Measurements from ENCODE around the gene KCNK10. TPM values are rescaled to one million over a fixed set of nuclear protein-coding genes. Genes with fewer than 3 reads are reported as not detected.

The KCNK10 gene
- total RNA-seq, 1 donor from 2014 or later = 11.5 TPM

GRCh38 chr14:88258021-88258420 is 65.0 kb downstream of the KCNK10 start:
- Mint-ChIP-seq H3K4me3 (no peak overlapping the region), H3K27me3 (ENCODE audit: low read depth) (no peaks in the 10 kb centered on the region), H3K4me1 (peaks cover under 1% of the 10 kb centered on the region), H3K36me3 (ENCODE audit: low read depth) (peaks cover 6% of the 10 kb centered on the region), H3K9me3 (peaks cover under 1% of the 10 kb centered on the region), H3K27ac (ENCODE audit: unreplicated experiment) (no peak overlapping the region)
- TF ChIP-seq, protein P1, sequence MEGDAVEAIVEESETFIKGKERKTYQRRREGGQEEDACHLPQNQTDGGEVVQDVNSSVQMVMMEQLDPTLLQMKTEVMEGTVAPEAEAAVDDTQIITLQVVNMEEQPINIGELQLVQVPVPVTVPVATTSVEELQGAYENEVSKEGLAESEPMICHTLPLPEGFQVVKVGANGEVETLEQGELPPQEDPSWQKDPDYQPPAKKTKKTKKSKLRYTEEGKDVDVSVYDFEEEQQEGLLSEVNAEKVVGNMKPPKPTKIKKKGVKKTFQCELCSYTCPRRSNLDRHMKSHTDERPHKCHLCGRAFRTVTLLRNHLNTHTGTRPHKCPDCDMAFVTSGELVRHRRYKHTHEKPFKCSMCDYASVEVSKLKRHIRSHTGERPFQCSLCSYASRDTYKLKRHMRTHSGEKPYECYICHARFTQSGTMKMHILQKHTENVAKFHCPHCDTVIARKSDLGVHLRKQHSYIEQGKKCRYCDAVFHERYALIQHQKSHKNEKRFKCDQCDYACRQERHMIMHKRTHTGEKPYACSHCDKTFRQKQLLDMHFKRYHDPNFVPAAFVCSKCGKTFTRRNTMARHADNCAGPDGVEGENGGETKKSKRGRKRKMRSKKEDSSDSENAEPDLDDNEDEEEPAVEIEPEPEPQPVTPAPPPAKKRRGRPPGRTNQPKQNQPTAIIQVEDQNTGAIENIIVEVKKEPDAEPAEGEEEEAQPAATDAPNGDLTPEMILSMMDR (conservative IDR thresholded peaks at IDR 0.05) = no peak
- DNase-seq (ENCODE audit: low read depth, low spot score) = no peak

- Mint-ChIP-seq H3K27me3 (ENCODE audit: low read depth) (no peaks in the 10 kb centered on the region), H3K4me3 (no peak overlapping the region), H3K9me3 (peaks cover 2% of the 10 kb centered on the region), H3K27ac (ENCODE audit: unreplicated experiment) (no peak overlapping the region), H3K36me3 (ENCODE audit: low read depth) (peaks cover 2% of the 10 kb centered on the region), H3K4me1 (peaks cover 8% of the 10 kb centered on the region)
- TF ChIP-seq, protein P1 (conservative IDR thresholded peaks at IDR 0.05) = no peak
- no peak for DNase-seq (ENCODE audit: low read depth, low spot score)
Measured at GRCh38 chr14:88256997-88257950, 65.8 kb downstream of the KCNK10 start.

DNA sequence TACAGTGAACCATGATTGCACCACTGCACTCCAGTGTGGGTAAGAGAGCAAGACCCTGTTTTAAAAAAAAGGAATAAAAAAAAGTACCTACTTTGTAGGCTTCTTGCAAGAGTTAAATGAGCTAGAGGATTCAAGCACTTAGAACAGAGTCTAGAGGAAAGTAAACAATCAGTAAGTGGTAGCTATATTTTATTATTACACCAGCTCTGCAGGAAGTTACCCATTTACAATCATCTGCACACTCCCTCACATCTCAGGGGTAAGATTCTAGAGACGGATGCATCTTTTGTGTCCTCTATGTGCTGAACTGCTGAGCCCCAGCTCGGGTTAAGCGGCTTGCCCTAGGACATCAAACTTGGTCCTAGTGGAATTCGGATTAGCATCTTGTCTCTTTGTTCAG is 67.3 kb downstream of the KCNK10 start:
- TF ChIP-seq, protein P1 (conservative IDR thresholded peaks at IDR 0.05) = no peak
- peaks cover 2% of the 10 kb centered on the region for H3K9me3 Mint-ChIP-seq
- no peaks in the 10 kb centered on the region for H3K27me3 Mint-ChIP-seq (ENCODE audit: low read depth)
- DNase-seq (ENCODE audit: low read depth, low spot score) = no peak
- H3K36me3 Mint-ChIP-seq (ENCODE audit: low read depth) = peaks cover 2% of the 10 kb centered on the region
- H3K27ac Mint-ChIP-seq (ENCODE audit: unreplicated experiment) = no peak overlapping the region
- peaks cover 9% of the 10 kb centered on the region for H3K4me1 Mint-ChIP-seq
- H3K4me3 Mint-ChIP-seq = no peak overlapping the region

DNA sequence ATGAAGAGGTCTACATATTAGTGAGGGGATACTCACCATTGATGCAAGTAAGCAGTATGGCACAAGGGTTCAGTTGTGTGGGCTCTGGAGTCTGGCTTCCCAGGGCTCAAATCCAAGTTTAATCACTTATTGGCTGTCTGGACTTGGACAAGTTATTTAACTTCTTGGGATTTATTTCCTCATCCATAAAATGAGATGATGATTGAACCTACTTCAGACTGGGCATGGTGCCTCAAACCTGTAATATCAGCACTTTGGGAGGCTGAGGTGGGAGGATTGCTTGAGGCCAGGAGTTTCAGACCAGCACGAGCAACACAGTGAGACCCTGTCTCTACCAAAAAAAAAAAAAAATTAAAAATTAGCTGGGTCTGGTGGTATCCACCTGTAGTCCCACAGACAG is 67.9 kb downstream of the KCNK10 start:
- Mint-ChIP-seq H3K36me3 (ENCODE audit: low read depth) (peaks cover 1% of the 10 kb centered on the region), H3K27me3 (ENCODE audit: low read depth) (no peaks in the 10 kb centered on the region), H3K27ac (ENCODE audit: unreplicated experiment) (no peak overlapping the region), H3K4me1 (peaks cover 12% of the 10 kb centered on the region), H3K4me3 (no peak overlapping the region), H3K9me3 (peaks cover 2% of the 10 kb centered on the region)
- TF ChIP-seq, protein P1 (conservative IDR thresholded peaks at IDR 0.05) = no peak
- no peak for DNase-seq (ENCODE audit: low read depth, low spot score)

DNA sequence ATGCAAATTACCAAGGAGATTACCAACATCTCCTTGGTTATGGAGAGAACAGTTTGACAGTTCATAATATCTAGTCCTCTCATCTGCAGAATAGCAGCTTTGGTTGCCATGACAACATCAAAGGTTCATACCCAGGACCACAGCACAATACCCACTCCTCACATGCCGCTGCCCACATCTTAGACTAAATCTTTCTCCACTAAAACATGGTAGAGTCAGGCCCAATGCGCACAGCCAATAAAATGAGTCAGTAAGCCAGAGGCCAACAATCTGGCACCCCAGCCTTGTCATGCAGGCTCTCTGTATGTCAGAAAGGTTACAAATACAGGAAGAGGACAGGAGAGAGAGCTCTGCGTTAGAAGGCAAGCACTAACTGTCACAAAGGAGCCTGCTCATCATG is 70.6 kb downstream of the KCNK10 start:
- no peak overlapping the region for H3K4me3 Mint-ChIP-seq
- H3K27ac Mint-ChIP-seq (ENCODE audit: unreplicated experiment) = no peak overlapping the region
- H3K27me3 Mint-ChIP-seq (ENCODE audit: low read depth) = no peaks in the 10 kb centered on the region
- H3K9me3 Mint-ChIP-seq = peaks cover 2% of the 10 kb centered on the region
- H3K36me3 Mint-ChIP-seq (ENCODE audit: low read depth) = no peaks in the 10 kb centered on the region
- peaks cover 12% of the 10 kb centered on the region for H3K4me1 Mint-ChIP-seq
- no peak for DNase-seq (ENCODE audit: low read depth, low spot score)
- TF ChIP-seq, protein P1 (conservative IDR thresholded peaks at IDR 0.05) = no peak
